Vagina (tissue), 2 donors: ENCODE data around the gene ALDH8A1. TPM values are rescaled to one million over a fixed set of nuclear protein-coding genes. Genes with fewer than 3 reads are reported as not detected.

ENCODE experiments used
- DNase-seq, 2 donors: peaks; one replicate each; pipeline ENCODE4 v3.0.0-alpha.2; 2017; ENCODE audit errors: extremely low spot score in 2 of 2
- H3K27ac ChIP-seq: fragments of 200-600 bp; sonication (generic); one replicate; pipeline ENCODE4 v1.5.1; 2019
- H3K27me3 ChIP-seq: fragments of 200-600 bp; sonication (generic); one replicate; pipeline ENCODE4 v1.5.1; 2019
- H3K36me3 ChIP-seq, 2 donors: fragments of 200-600 bp; sonication (generic); one replicate each; pipeline ENCODE4 v1.5.1; 2017 to 2019
- H3K4me1 ChIP-seq: fragments of 200-600 bp; sonication (generic); one replicate; pipeline ENCODE4 v1.5.1; 2019
- H3K4me3 ChIP-seq, 2 donors: fragments of 200-600 bp; sonication (generic); 1 replicate in 1 of 2; 2 replicates in 1 of 2; pipeline ENCODE4 v1.5.1; 2016 to 2019
- H3K9me3 ChIP-seq: fragments of 200-600 bp; sonication (generic); one replicate; pipeline ENCODE4 v1.5.1; 2019
- POLR2A ChIP-seq, 2 donors: fragments of 450-650 bp; IDR thresholded peaks; one replicate each; pipeline ENCODE4 v1.6.1; 2017; ENCODE audit warnings: antibody characterized with exemption in 2 of 2, mild to moderate bottlenecking in 2 of 2, moderate library complexity in 2 of 2
- POLR2AphosphoS5 ChIP-seq, 2 donors: sonication (generic); formaldehyde crosslinking; IDR thresholded peaks; one replicate each; pipeline ENCODE4 v1.9.0; 2017; ENCODE audit warnings: antibody characterized with exemption in 2 of 2, mild to moderate bottlenecking in 2 of 2, low read depth in 1 of 2; ENCODE audit not compliant: insufficient read depth in 1 of 2
- intact Hi-C: fragments of 100-400 bp; cut with DNase I; formaldehyde crosslinking; loops from one replicate; pipeline ENCODE4 v1.15.1; 2023
- total RNA-seq: library from RNA; depleted of rRNA; stranded (reverse); fragments of >200 nt; gene quantifications from one replicate; pipeline ENCODE4 v1.2.3, GENCODE V29; 2016
- TF ChIP-seq, protein P1 (sequence below), 3 experiments: fragments of 450-650 bp in 2 of 3; fragments of 200-600 bp in 1 of 3; sonication (generic) in 1 of 3; IDR thresholded peaks; one replicate each; pipeline ENCODE4 v1.5.1; 2017 to 2019; ENCODE audit warnings: antibody characterized with exemption in 3 of 3, mild to moderate bottlenecking in 2 of 3, moderate library complexity in 2 of 3

The ALDH8A1 gene
- total RNA-seq, 1 donor from 2014 or later, result not detected

DNA sequence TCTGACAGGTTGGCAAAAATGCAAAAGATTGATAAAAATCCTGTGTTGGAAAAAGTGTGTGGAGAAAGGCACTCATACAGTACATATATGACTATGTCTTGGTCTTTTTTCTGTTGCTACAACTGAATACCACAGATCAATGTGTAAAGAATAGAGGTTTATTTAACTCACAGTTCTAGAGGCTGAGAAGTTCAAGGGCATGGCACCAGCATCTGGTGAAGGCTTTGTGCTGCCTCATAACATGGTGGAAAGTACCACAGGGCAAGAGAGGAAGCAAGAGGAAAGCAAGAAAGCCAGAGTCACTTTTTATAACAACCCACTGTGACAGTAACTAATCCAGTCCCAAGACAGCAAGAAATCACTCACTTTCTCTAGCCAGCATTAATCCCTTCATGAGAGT lies 57.5 kb downstream of the ALDH8A1 start:
- H3K27me3 ChIP-seq, result no peaks in the 10 kb centered on the region
- no peak overlapping the region for H3K4me3 ChIP-seq
- H3K9me3 ChIP-seq, result peaks cover 4% of the 10 kb centered on the region
- H3K36me3 ChIP-seq, result no peaks in the 10 kb centered on the region
- no peaks in the 10 kb centered on the region for H3K4me1 ChIP-seq
- intact Hi-C loops, result no loop called here
- no peak for DNase-seq
- no peak overlapping the region for H3K27ac ChIP-seq
- TF ChIP-seq POLR2AphosphoS5 (IDR thresholded peaks at IDR 0.05; ENCODE audit: insufficient read depth in 1 of 2, low read depth in 1 of 2) (no peak), POLR2A (IDR thresholded peaks at IDR 0.05) (no peak)
- TF ChIP-seq, protein P1, sequence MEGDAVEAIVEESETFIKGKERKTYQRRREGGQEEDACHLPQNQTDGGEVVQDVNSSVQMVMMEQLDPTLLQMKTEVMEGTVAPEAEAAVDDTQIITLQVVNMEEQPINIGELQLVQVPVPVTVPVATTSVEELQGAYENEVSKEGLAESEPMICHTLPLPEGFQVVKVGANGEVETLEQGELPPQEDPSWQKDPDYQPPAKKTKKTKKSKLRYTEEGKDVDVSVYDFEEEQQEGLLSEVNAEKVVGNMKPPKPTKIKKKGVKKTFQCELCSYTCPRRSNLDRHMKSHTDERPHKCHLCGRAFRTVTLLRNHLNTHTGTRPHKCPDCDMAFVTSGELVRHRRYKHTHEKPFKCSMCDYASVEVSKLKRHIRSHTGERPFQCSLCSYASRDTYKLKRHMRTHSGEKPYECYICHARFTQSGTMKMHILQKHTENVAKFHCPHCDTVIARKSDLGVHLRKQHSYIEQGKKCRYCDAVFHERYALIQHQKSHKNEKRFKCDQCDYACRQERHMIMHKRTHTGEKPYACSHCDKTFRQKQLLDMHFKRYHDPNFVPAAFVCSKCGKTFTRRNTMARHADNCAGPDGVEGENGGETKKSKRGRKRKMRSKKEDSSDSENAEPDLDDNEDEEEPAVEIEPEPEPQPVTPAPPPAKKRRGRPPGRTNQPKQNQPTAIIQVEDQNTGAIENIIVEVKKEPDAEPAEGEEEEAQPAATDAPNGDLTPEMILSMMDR (IDR thresholded peaks at IDR 0.05), result no peak

DNA sequence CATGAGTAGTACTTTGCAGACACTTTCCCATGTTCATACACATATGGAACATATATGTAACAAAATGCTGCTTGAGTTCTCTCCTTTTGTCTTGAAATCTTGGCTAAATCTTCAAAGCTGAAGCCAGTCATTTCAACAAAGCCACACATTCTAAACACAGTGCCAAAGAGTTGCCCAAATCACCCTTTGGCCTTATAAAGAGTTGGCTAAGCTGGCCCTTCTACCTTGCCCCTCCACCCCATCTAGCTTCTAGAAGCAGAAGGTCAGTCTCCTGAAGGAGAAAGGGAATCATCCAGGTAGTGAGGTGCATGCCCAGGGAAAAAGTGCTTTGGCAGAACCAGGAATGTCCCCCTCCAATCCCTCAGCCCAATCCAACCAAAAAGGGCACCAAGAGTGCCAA lies 58.3 kb downstream of the ALDH8A1 start:
- Histone ChIP-seq H3K27me3 (no peaks in the 10 kb centered on the region), H3K4me1 (no peaks in the 10 kb centered on the region), H3K9me3 (peaks cover 4% of the 10 kb centered on the region), H3K36me3 (no peaks in the 10 kb centered on the region), H3K4me3 (no peak overlapping the region), H3K27ac (no peak overlapping the region)
- intact Hi-C loops, result no loop called here
- TF ChIP-seq, protein P1 (IDR thresholded peaks at IDR 0.05), result no peak
- TF ChIP-seq POLR2A (IDR thresholded peaks at IDR 0.05) (no peak), POLR2AphosphoS5 (IDR thresholded peaks at IDR 0.05; ENCODE audit: insufficient read depth in 1 of 2, low read depth in 1 of 2) (no peak)
- no peak for DNase-seq

DNA sequence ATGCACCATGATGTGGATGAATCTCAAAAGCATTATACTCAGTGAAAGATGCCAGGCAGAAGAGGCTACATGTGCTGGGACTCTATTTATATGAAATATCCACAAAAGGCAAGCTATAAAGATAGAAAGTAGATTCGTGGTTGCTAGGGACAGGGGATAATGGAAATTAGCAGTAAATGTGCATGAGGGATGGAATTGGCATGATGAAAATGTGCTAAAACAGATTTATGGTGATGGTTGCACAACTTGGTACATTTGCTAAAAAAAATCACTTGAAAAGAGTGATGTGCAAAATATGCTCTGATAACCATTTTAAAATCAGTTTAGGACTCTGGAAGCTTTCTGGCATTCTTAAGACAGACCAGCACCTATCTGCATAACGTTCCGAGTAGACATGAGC lies 61.6 kb downstream of the ALDH8A1 start:
- intact Hi-C loops, result loop anchor here (10.0 kb wide), 1 partner anchor 244 kb away; no protein-coding TSS in a partner anchor
- no peak overlapping the region for H3K4me3 ChIP-seq
- peaks cover 4% of the 10 kb centered on the region for H3K9me3 ChIP-seq
- no peak overlapping the region for H3K27ac ChIP-seq
- H3K36me3 ChIP-seq, result no peaks in the 10 kb centered on the region
- no peak for DNase-seq
- no peaks in the 10 kb centered on the region for H3K27me3 ChIP-seq
- H3K4me1 ChIP-seq, result no peaks in the 10 kb centered on the region
- TF ChIP-seq POLR2AphosphoS5 (IDR thresholded peaks at IDR 0.05; ENCODE audit: insufficient read depth in 1 of 2, low read depth in 1 of 2), result no peak
- no peak for TF ChIP-seq POLR2A (IDR thresholded peaks at IDR 0.05)
- TF ChIP-seq, protein P1 (IDR thresholded peaks at IDR 0.05), result no peak

DNA sequence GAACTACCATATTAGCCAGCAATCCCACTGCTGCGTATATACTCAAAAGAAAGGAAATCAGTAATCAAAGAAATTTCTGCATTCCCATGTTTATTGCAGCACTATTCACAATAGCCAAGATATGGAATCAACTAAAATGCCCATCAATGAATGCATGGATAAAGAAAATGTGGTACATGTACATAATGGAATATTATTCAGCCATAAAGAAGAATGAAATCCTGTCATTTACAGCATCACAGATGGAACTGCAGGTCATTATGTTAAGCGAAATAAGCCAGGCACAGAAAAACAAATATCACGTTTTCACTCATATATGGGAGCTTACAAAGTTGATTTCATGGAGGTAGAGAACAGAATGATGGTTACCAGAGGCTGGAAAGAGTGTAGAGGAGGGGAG lies 65.1 kb downstream of the ALDH8A1 start:
- no peak for DNase-seq
- no peaks in the 10 kb centered on the region for H3K9me3 ChIP-seq
- H3K27me3 ChIP-seq, result no peaks in the 10 kb centered on the region
- intact Hi-C loops, result loop anchor here (5.0 to 10.0 kb wide), 2 partner anchors 240 to 712 kb away; no protein-coding TSS in a partner anchor
- H3K27ac ChIP-seq, result no peak overlapping the region
- H3K4me3 ChIP-seq, result no peak overlapping the region
- H3K4me1 ChIP-seq, result no peaks in the 10 kb centered on the region
- TF ChIP-seq, protein P1 (IDR thresholded peaks at IDR 0.05), result no peak
- TF ChIP-seq POLR2AphosphoS5 (IDR thresholded peaks at IDR 0.05; ENCODE audit: insufficient read depth in 1 of 2, low read depth in 1 of 2) (no peak), POLR2A (IDR thresholded peaks at IDR 0.05) (no peak)
- H3K36me3 ChIP-seq, result no peaks in the 10 kb centered on the region

DNA sequence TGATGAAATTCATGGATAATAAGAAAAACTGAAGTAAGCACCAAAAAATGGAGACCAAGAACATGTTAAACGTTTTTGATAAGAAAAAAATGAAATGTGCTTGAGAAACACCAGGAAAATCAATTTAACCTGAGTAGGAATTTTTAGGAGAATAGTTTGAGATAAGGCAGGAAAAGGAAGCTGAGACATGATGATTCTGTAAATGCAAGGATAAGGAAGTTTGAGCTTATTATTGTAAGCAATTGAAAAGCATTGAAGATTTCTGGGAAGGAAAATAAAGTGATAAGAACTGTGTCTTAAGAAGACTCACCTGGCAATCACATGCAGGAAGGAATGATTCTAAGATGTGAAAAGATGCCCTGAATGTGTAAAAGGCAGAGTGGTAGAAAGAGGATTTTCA lies 66.6 kb downstream of the ALDH8A1 start:
- H3K9me3 ChIP-seq, result no peaks in the 10 kb centered on the region
- H3K27me3 ChIP-seq, result no peaks in the 10 kb centered on the region
- H3K4me3 ChIP-seq, result no peak overlapping the region
- no peak overlapping the region for H3K27ac ChIP-seq
- intact Hi-C loops, result loop anchor here (5.0 to 10.0 kb wide), 2 partner anchors 239 to 711 kb away; no protein-coding TSS in a partner anchor
- no peak for TF ChIP-seq POLR2AphosphoS5 (IDR thresholded peaks at IDR 0.05; ENCODE audit: insufficient read depth in 1 of 2, low read depth in 1 of 2)
- TF ChIP-seq, protein P1 (IDR thresholded peaks at IDR 0.05), result no peak
- H3K36me3 ChIP-seq, result no peaks in the 10 kb centered on the region
- DNase-seq, result no peak
- no peaks in the 10 kb centered on the region for H3K4me1 ChIP-seq
